Muscle of leg (tissue), 11 donors: ENCODE measurements around the gene ZSCAN5B. TPM values are rescaled to one million over a fixed set of nuclear protein-coding genes. Genes with fewer than 3 reads are reported as not detected.

Source experiments
- DNase-seq: peaks from one replicate; pipeline ENCODE4 v3.0.0; 2013
- H3K27ac ChIP-seq: one replicate; pipeline ENCODE4 v1.5.1; 2013; ENCODE audit warnings: mild to moderate bottlenecking, low read length, control low read depth
- H3K27me3 ChIP-seq: one replicate; pipeline ENCODE4 v1.6.1; 2013; ENCODE audit warnings: low read length; ENCODE audit not compliant: control insufficient read depth, insufficient read depth
- H3K36me3 ChIP-seq: one replicate; pipeline ENCODE4 v1.6.1; 2013; ENCODE audit warnings: low read length; ENCODE audit not compliant: control insufficient read depth, insufficient read depth
- H3K4me1 ChIP-seq: one replicate; pipeline ENCODE4 v1.6.1; 2013; ENCODE audit warnings: low read length; ENCODE audit not compliant: control insufficient read depth, insufficient read depth
- H3K4me3 ChIP-seq: one replicate; pipeline ENCODE4 v1.5.1; 2013; ENCODE audit warnings: low read length, control low read depth
- H3K9me3 ChIP-seq: replicated peaks from 2 replicates; pipeline ENCODE4 v1.6.1; 2013; ENCODE audit warnings: low read depth, low read length; ENCODE audit not compliant: control insufficient read depth
- WGBS: methylation state at CpG from one replicate; pipeline ENCODE4 v1.1.5; 2013; ENCODE audit warnings: missing lambda C conversion rate; ENCODE audit not compliant: insufficient coverage; 5-methylcytosine and 5-hydroxymethylcytosine counted together
- polyA plus RNA-seq, 8 donors: library from polyadenylated mRNA; unstranded; fragments of 120-200 nt; gene quantifications; one replicate each; pipeline versions ENCODE4 v1.2.1 to v1.2.3, GENCODE V29; 2013; ENCODE audit warnings: inconsistent platforms in 1 of 8, low replicate concordance in 1 of 8; ENCODE audit not compliant: insufficient read length in 8 of 8, insufficient read depth in 1 of 8
- total RNA-seq: library from RNA; stranded (reverse); fragments of 120-200 nt; gene quantifications from one replicate; pipeline ENCODE4 v1.2.4, GENCODE V29; 2013

Gene ZSCAN5B
- total and polyA plus RNA-seq, 9 donors = 0.09 to 0.12 TPM; not detected in 7

- Histone ChIP-seq H3K36me3 (peaks cover 25% of the 10 kb centered on the region), H3K27ac (no peak overlapping the region), H3K4me3 (no peak overlapping the region), H3K27me3 (no peaks in the 10 kb centered on the region), H3K9me3 (no peaks in the 10 kb centered on the region), H3K4me1 (peaks cover 19% of the 10 kb centered on the region)
- no peak for DNase-seq
- WGBS = 91% methylated on average over 14 of the region's 15 CpGs
Observed at GRCh38 chr19:56148096-56148495, 49.5 kb downstream of the ZSCAN5B start.

- peak; percentile 36 for DNase-seq
- no peak overlapping the region for H3K4me3 ChIP-seq
- no peaks in the 10 kb centered on the region for H3K27me3 ChIP-seq
- H3K36me3 ChIP-seq = peaks cover 25% of the 10 kb centered on the region
- H3K9me3 ChIP-seq = no peaks in the 10 kb centered on the region
- peak overlapping the region; percentile 47 for H3K27ac ChIP-seq
- peaks cover 24% of the 10 kb centered on the region for H3K4me1 ChIP-seq
- WGBS = 84% methylated on average over 19 of the region's 22 CpGs
Observed at GRCh38 chr19:56147307-56147706, 50.3 kb downstream of the ZSCAN5B start.

- 88% methylated on average over 31 of the region's 31 CpGs for WGBS
- Histone ChIP-seq H3K36me3 (peaks cover 25% of the 10 kb centered on the region), H3K27me3 (no peaks in the 10 kb centered on the region), H3K4me3 (no peak overlapping the region), H3K9me3 (no peaks in the 10 kb centered on the region), H3K27ac (peak overlapping the region; percentile 47), H3K4me1 (peaks cover 28% of the 10 kb centered on the region)
- no peak for DNase-seq
Observed at GRCh38 chr19:56146904-56147303, 50.7 kb downstream of the ZSCAN5B start.

DNA sequence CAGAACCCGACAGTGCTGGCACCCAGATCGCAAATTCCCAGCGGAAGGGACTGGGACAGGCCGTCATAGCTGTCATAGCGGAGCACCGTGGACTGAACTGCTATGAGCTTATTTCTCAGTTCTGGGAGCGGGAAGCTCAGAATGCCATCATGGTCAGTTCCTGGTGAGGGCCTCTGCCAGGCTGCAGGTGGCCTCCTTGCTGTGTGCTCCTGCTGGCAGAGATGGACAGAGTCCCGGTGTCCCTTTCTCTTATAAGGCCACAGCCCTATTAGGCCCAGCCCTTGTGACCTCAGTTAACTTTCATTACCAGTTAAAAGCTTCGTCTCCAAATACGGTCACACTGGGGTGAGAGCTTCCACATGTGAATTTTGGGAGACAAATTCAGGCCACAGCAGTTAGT, 51.9 kb downstream of the ZSCAN5B start:
- no peaks in the 10 kb centered on the region for H3K27me3 ChIP-seq
- H3K27ac ChIP-seq = no peak overlapping the region
- DNase-seq = no peak
- H3K4me3 ChIP-seq = no peak overlapping the region
- peaks cover 25% of the 10 kb centered on the region for H3K36me3 ChIP-seq
- no peaks in the 10 kb centered on the region for H3K9me3 ChIP-seq
- H3K4me1 ChIP-seq = peaks cover 32% of the 10 kb centered on the region
- WGBS = 92% methylated on average over 8 of the region's 10 CpGs

GRCh38 chr19:56144831-56145230, 52.8 kb downstream of the ZSCAN5B start:
- Histone ChIP-seq H3K36me3 (peaks cover 23% of the 10 kb centered on the region), H3K27ac (no peak overlapping the region), H3K9me3 (no peaks in the 10 kb centered on the region), H3K27me3 (no peaks in the 10 kb centered on the region), H3K4me1 (peaks cover 39% of the 10 kb centered on the region), H3K4me3 (no peak overlapping the region)
- DNase-seq = no peak
- WGBS = 94% methylated on average over 8 of the region's 12 CpGs

DNA sequence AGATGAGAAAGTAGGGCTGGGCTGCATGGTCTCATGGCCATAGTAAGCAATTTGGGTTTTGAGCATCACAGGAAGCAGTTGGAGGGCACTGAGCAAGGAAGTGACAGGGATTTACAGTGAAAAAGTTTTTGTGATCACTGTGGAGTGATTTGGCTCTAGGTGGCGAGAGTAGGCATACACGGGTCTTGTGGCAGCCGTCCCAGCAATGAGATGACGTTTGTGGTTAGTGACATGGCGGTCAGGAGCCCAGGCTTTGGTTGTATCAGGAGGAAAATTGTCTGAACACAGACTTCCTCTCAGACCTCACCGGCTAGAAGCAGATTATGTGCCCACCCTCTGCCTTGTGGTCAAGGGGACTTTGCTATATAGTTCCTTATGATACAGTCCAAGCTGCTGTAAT, 53.2 kb downstream of the ZSCAN5B start:
- no peaks in the 10 kb centered on the region for H3K27me3 ChIP-seq
- no peak for DNase-seq
- H3K4me1 ChIP-seq = peaks cover 40% of the 10 kb centered on the region
- peaks cover 19% of the 10 kb centered on the region for H3K36me3 ChIP-seq
- H3K27ac ChIP-seq = no peak overlapping the region
- 52% methylated on average over 2 of the region's 6 CpGs for WGBS
- no peak overlapping the region for H3K4me3 ChIP-seq
- no peaks in the 10 kb centered on the region for H3K9me3 ChIP-seq

GRCh38 chr19:56142897-56143434, 54.6 kb downstream of the ZSCAN5B start:
- Histone ChIP-seq H3K4me1 (peaks cover 40% of the 10 kb centered on the region), H3K27ac (no peak overlapping the region), H3K4me3 (no peak overlapping the region), H3K9me3 (no peaks in the 10 kb centered on the region), H3K27me3 (no peaks in the 10 kb centered on the region), H3K36me3 (peaks cover 10% of the 10 kb centered on the region)
- no peak for DNase-seq
- 72% methylated on average over 2 of the region's 4 CpGs for WGBS

DNA sequence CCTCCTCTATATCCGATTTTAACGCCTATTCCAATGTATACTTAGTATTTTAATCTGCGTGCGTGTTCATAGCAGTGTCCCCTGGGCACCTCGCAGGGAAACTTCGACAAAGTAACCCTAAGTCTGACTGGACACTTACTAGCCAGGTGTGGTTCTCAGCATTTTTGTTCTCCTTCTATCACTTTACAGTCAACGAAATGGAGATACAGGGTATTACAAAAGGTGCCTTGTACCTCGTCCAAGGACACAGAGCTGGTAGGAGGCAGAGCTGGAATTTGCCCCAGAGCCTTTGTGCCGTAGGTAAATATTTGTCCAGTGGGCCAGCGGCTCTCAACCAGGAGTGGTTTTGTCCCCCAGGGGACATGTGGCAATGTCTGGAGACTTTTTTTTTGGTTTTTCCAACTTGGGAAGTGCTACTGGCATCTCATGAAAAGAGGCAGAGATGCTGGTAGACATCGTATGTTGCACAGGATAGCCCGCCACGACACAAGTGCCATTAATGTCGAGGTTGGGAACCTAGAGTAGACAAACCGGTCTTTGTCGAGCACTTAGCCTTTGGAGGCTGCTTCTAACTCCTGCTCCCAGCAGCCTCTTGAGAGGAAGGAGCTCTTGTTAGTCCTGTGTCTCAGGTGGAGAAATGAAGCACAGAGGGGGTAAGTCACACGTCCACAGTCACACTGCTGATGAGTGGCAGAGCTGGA, 55.3 kb downstream of the ZSCAN5B start:
- no peaks in the 10 kb centered on the region for H3K27me3 ChIP-seq
- peaks cover 3% of the 10 kb centered on the region for H3K36me3 ChIP-seq
- WGBS = 55% methylated on average over 17 of the region's 17 CpGs
- H3K4me3 ChIP-seq = peak overlapping the region; percentile 79
- peaks cover 35% of the 10 kb centered on the region for H3K4me1 ChIP-seq
- H3K9me3 ChIP-seq = no peaks in the 10 kb centered on the region
- H3K27ac ChIP-seq = peak overlapping the region; percentile 95
- DNase-seq = no peak

GRCh38 chr19:56141417-56141993, 56.1 kb downstream of the ZSCAN5B start:
- H3K4me3 ChIP-seq = peak overlapping the region; percentile 79
- peak; percentile 39 for DNase-seq
- H3K27me3 ChIP-seq = no peaks in the 10 kb centered on the region
- peaks cover 29% of the 10 kb centered on the region for H3K4me1 ChIP-seq
- H3K27ac ChIP-seq = peak overlapping the region; percentile 95
- 0% methylated on average over 10 of the region's 26 CpGs for WGBS
- H3K9me3 ChIP-seq = no peaks in the 10 kb centered on the region
- H3K36me3 ChIP-seq = no peaks in the 10 kb centered on the region

GRCh38 chr19:56140583-56141416, 56.8 kb downstream of the ZSCAN5B start, which contains the start of gene ZNF444:
ZNF444 (plus strand) TSS chr19:56141287; CDS start chr19:56146912, 5,625 bp downstream.
- Histone ChIP-seq H3K27ac (peak within 1 kb of the TSS; percentile 95), H3K9me3 (no peaks in the 10 kb centered on the region), H3K27me3 (no peaks in the 10 kb centered on the region), H3K4me3 (peak within 1 kb of the TSS; percentile 79), H3K4me1 (peaks cover 23% of the 10 kb centered on the region), H3K36me3 (no peaks in the 10 kb centered on the region)
- DNase-seq = peak; percentile 99
- under 1% methylated on average over 52 of the region's 56 CpGs for WGBS
